HepG2 (cell line): Measurements from ENCODE around the gene DAD1. TPM values are rescaled to one million over a fixed set of nuclear protein-coding genes. Genes with fewer than 3 reads are reported as not detected.

Source experiments
- BCLAF1 ChIP-seq: fragments of 450-650 bp; IDR thresholded peaks from 2 replicates; pipeline ENCODE4 v1.6.1; 2017; ENCODE audit warnings: mild to moderate bottlenecking
- BHLHE40 ChIP-seq: IDR thresholded peaks from 2 replicates; pipeline ENCODE4 v1.6.1; 2011; ENCODE audit warnings: low read length, improper control_type of control experiment
- DMAP1 ChIP-seq: IDR thresholded peaks from 2 replicates; pipeline ENCODE4 v1.6.1; 2016
- JDP2 ChIP-seq: sonication (generic); formaldehyde crosslinking; IDR thresholded peaks from 2 replicates; pipeline ENCODE4 v1.8.1; 2022; ENCODE audit warnings: missing genetic modification reagents, borderline replicate concordance
- MAFF ChIP-seq: IDR thresholded peaks from 2 replicates; pipeline ENCODE4 v1.6.1; 2011; ENCODE audit warnings: low read depth, low read length, improper control_type of control experiment
- MATR3 ChIP-seq: sonication (generic); formaldehyde crosslinking; IDR thresholded peaks from 2 replicates; pipeline ENCODE4 v1.4.0; 2020; ENCODE audit warnings: missing genetic modification reagents
- MED8 ChIP-seq: sonication (generic); formaldehyde crosslinking; IDR thresholded peaks from 2 replicates; pipeline ENCODE4 v1.8.1; 2023; ENCODE audit warnings: mild to moderate bottlenecking, missing genetic modification reagents; ENCODE audit not compliant: insufficient replicate concordance
- NFRKB ChIP-seq: fragments of 450-650 bp; IDR thresholded peaks from 2 replicates; pipeline ENCODE4 v1.6.1; 2017
- NONO ChIP-seq, 2 experiments: fragments of 450-650 bp in 1 of 2; sonication (generic) in 1 of 2; formaldehyde crosslinking in 1 of 2; IDR thresholded peaks in 1 of 2; conservative IDR thresholded peaks in 1 of 2; 2 replicates each; pipeline versions ENCODE4 v1.6.1 to v1.8.0; 2017 to 2022; ENCODE audit warnings: mild to moderate bottlenecking in 1 of 2, missing genetic modification reagents in 1 of 2, moderate library complexity in 1 of 2
- PRPF4 ChIP-seq: fragments of 200-400 bp; formaldehyde crosslinking; IDR thresholded peaks from 2 replicates; pipeline ENCODE4 v1.6.1; 2016; ENCODE audit warnings: low read length, low read depth; ENCODE audit not compliant: poor library complexity, severe bottlenecking
- RBM22 ChIP-seq: fragments of 200-400 bp; formaldehyde crosslinking; optimal IDR thresholded peaks from 2 replicates; pipeline ENCODE3; 2017; ENCODE audit warnings: mild to moderate bottlenecking, low read length, moderate library complexity
- RNF219 ChIP-seq: sonication (generic); formaldehyde crosslinking; IDR thresholded peaks from 2 replicates; pipeline ENCODE4 v1.5.0; 2020; ENCODE audit warnings: mild to moderate bottlenecking, missing genetic modification reagents
- SP2 ChIP-seq: sonication (generic); formaldehyde crosslinking; IDR thresholded peaks from 2 replicates; pipeline ENCODE4 v1.5.1; 2020; ENCODE audit warnings: mild to moderate bottlenecking, missing genetic modification reagents
- SP4 ChIP-seq: sonication (generic); formaldehyde crosslinking; IDR thresholded peaks from 2 replicates; pipeline ENCODE4 v1.8.1; 2023; ENCODE audit warnings: mild to moderate bottlenecking, missing genetic modification reagents
- SRF ChIP-seq: IDR thresholded peaks from 2 replicates; pipeline ENCODE4 v1.6.1; 2011; ENCODE audit warnings: mild to moderate bottlenecking, low read depth, low read length, moderate library complexity
- ZNF205 ChIP-seq: IDR thresholded peaks from 2 replicates; pipeline ENCODE4 v1.6.1; 2018; ENCODE audit warnings: missing biosample characterization, missing genetic modification reagents
- ZNF235 ChIP-seq: sonication (generic); formaldehyde crosslinking; IDR thresholded peaks from 2 replicates; pipeline ENCODE4 v1.8.1; 2023; ENCODE audit warnings: mild to moderate bottlenecking, missing genetic modification reagents, borderline replicate concordance
- ZNF335 ChIP-seq: sonication (generic); formaldehyde crosslinking; IDR thresholded peaks from 2 replicates; pipeline ENCODE4 v1.4.0; 2020; ENCODE audit warnings: missing genetic modification reagents
- ZNF460 ChIP-seq: sonication (generic); formaldehyde crosslinking; IDR thresholded peaks from 2 replicates; pipeline ENCODE4 v1.5.1; 2020; ENCODE audit warnings: missing genetic modification reagents, mild to moderate bottlenecking, borderline replicate concordance
- ZNF510 ChIP-seq: sonication (generic); formaldehyde crosslinking; IDR thresholded peaks from 2 replicates; pipeline ENCODE4 v1.4.0; 2020; ENCODE audit warnings: low read depth, mild to moderate bottlenecking, missing genetic modification reagents
- ZNF567 ChIP-seq: sonication (generic); formaldehyde crosslinking; IDR thresholded peaks from 2 replicates; pipeline ENCODE4 v1.8.1; 2023; ENCODE audit warnings: mild to moderate bottlenecking, missing genetic modification reagents, borderline replicate concordance
- ZNF773 ChIP-seq: sonication (generic); formaldehyde crosslinking; IDR thresholded peaks from 2 replicates; pipeline ENCODE4 v1.4.0; 2020; ENCODE audit warnings: missing genetic modification reagents, borderline replicate concordance
- ZUFSP ChIP-seq: sonication (generic); formaldehyde crosslinking; IDR thresholded peaks from 2 replicates; pipeline ENCODE4 v1.9.0; 2021; ENCODE audit warnings: missing genetic modification reagents, mild to moderate bottlenecking, borderline replicate concordance
- polyA plus RNA-seq, 8 experiments: library from polyadenylated mRNA; depleted of rRNA in 3 of 8; stranded (reverse) in 7 of 8; unstranded in 1 of 8; fragments of >200 nt; fragmentation: Illumina TruSeq in 4 of 8; extraction: Trizol in 4 of 8; gene quantifications; 2 replicates each; pipeline versions ENCODE4 v1.2.1 to v1.2.3, GENCODE V29; 2011 to 2016; ENCODE audit warnings: low read depth in 4 of 8, missing spikeins in 1 of 8, mixed read lengths in 1 of 8; ENCODE audit not compliant: insufficient read depth in 1 of 8
- total RNA-seq, 5 experiments: library from RNA; depleted of rRNA; stranded (reverse); fragments of >200 nt; fragmentation: Illumina TruSeq; extraction: Trizol; gene quantifications; 2 replicates each; pipeline ENCODE4 v1.2.3, GENCODE V29; 2016; ENCODE audit warnings: low read depth in 1 of 5

The DAD1 gene
- total and polyA plus RNA-seq, 2 of the 13 experiments (the other 11 are each of a cell fraction or from before 2014, with no cell fraction given): 558 to 626 TPM

- TF ChIP-seq ZNF773 (CRISPR knock-in tag) (0 out of 2 replicates have a peak, but pooled peaks have one; percentile 36), ZNF335 (CRISPR knock-in tag) (no peak), DMAP1 (0 out of 2 replicates have a peak, but pooled peaks have one; percentile 38), ZNF567 (CRISPR knock-in tag) (no peak), RNF219 (CRISPR knock-in tag) (no peak), PRPF4 (no peak), MED8 (CRISPR knock-in tag) (no peak), SRF (no peak), MATR3 (CRISPR knock-in tag) (0 out of 2 replicates have a peak, but pooled peaks have one; percentile 90), BCLAF1 (no peak), NFRKB (no peak), MAFF (no peak), RBM22 (no peak), SP4 (CRISPR knock-in tag) (no peak), ZNF510 (CRISPR knock-in tag) (no peak), NONO (IDR thresholded peaks at IDR 0.05) (no peak), NONO (CRISPR knock-in tag; conservative IDR thresholded peaks at IDR 0.05) (0 out of 2 replicates have a peak, but pooled peaks have one; percentile 27), ZNF205 (CRISPR knock-in tag) (no peak), ZNF460 (CRISPR knock-in tag) (no peak), JDP2 (CRISPR knock-in tag) (no peak), BHLHE40 (no peak), SP2 (CRISPR knock-in tag) (peak; percentile 48; the same call in 1 of the 2 replicates), ZNF235 (0 out of 2 replicates have a peak, but pooled peaks have one; percentile 69), ZUFSP (CRISPR knock-in tag) (no peak)
Observed at GRCh38 chr14:22556021-22556989, 32.7 kb downstream of the DAD1 start (continued).
